Upper lobe of right lung (tissue), 1 donor: ENCODE data around the gene DIP2C. TPM values are rescaled to one million over a fixed set of nuclear protein-coding genes. Genes with fewer than 3 reads are reported as not detected.

Source experiments
- ATAC-seq: fragments of 200-7000 bp; cut with Tn5 transposase; one replicate; pipeline ENCODE4 v1.9.1; 2020; ENCODE audit warnings: mild to moderate bottlenecking, moderate library complexity
- DNase-seq: peaks from one replicate; pipeline ENCODE4 v3.0.0-alpha.2; 2020
- H3K27ac ChIP-seq: fragments of 200-600 bp; one replicate; pipeline ENCODE4 v1.8.0; 2022
- H3K27me3 ChIP-seq: fragments of 200-600 bp; one replicate; pipeline ENCODE4 v1.8.0; 2022; ENCODE audit warnings: mild to moderate bottlenecking
- H3K36me3 ChIP-seq: fragments of 200-600 bp; one replicate; pipeline ENCODE4 v1.8.0; 2022
- H3K4me1 ChIP-seq: fragments of 200-600 bp; one replicate; pipeline ENCODE4 v1.8.0; 2022
- H3K4me3 ChIP-seq: fragments of 200-600 bp; one replicate; pipeline ENCODE4 v1.8.0; 2022; ENCODE audit warnings: mild to moderate bottlenecking
- H3K9me3 ChIP-seq: fragments of 200-600 bp; one replicate; pipeline ENCODE4 v1.8.0; 2022
- intact Hi-C: fragments of 100-400 bp; cut with DNase I; formaldehyde crosslinking; loops from one replicate; pipeline ENCODE4 v1.11.0; 2022
- total RNA-seq: library from RNA; stranded (reverse); fragmentation: NEBNext Ultra II Directional; extraction: Animal tissue kit (Norgen Biotek cat#: 25700); gene quantifications from one replicate; pipeline ENCODE4 v1.2.1, GENCODE V29; 2021
- TF ChIP-seq, protein P1 (sequence below): fragments of 200-600 bp; IDR thresholded peaks from one replicate; pipeline ENCODE4 v1.8.0; 2022; ENCODE audit warnings: antibody characterized with exemption
- donor health status: DM: no; HTN: yes; CAD: no; lungs with severe emphysema.

Gene DIP2C
- total RNA-seq, 1 donor from 2014 or later = 17.3 TPM

DNA sequence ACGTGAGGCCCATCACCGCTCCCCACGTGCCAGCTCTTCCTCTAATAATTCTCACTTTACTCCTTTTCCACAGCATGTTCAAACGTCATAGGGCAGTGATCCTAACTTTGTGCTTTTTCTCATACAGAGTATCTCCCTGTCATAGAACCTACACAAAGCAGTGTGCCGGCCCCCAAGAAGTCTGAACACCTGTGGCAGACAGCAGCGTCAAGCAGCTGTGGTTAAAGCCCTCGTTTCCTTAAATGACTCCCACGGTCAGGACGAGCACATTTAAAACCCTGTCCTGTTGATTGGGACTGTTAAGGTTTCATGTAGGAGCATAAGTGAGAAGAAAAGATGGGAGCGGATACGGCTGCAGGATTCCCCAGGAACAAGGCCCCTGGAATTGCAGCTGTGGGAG lies 267.2 kb downstream of the DIP2C start:
- TF ChIP-seq, protein P1, sequence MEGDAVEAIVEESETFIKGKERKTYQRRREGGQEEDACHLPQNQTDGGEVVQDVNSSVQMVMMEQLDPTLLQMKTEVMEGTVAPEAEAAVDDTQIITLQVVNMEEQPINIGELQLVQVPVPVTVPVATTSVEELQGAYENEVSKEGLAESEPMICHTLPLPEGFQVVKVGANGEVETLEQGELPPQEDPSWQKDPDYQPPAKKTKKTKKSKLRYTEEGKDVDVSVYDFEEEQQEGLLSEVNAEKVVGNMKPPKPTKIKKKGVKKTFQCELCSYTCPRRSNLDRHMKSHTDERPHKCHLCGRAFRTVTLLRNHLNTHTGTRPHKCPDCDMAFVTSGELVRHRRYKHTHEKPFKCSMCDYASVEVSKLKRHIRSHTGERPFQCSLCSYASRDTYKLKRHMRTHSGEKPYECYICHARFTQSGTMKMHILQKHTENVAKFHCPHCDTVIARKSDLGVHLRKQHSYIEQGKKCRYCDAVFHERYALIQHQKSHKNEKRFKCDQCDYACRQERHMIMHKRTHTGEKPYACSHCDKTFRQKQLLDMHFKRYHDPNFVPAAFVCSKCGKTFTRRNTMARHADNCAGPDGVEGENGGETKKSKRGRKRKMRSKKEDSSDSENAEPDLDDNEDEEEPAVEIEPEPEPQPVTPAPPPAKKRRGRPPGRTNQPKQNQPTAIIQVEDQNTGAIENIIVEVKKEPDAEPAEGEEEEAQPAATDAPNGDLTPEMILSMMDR = no peak
- Histone ChIP-seq H3K9me3 (no peaks in the 10 kb centered on the region), H3K4me3 (no peak overlapping the region), H3K36me3 (no peaks in the 10 kb centered on the region), H3K27ac (no peak overlapping the region), H3K4me1 (no peaks in the 10 kb centered on the region), H3K27me3 (no peaks in the 10 kb centered on the region)
- intact Hi-C loops = no loop called here
- DNase-seq = no peak
- ATAC-seq = no peak

DNA sequence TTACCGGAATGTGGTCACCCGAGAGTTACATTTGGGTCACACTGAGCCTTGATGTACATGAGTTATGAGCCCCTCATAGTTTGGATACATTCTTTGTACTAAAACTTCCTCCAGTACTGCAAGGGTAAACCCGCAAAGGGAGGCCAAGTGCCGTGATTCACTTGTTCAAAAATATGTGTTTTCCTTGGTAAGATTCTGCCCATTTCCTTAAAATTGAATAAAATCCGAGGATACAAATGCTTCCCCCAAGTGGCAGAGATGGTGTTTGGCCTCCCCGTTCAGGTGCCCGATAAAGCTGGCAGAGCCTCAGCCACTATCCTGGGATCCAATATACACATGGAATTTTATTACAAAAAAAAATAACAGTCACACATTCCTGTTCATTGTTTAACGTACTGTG lies 268.3 kb downstream of the DIP2C start:
- DNase-seq (no peak), ATAC-seq (no peak)
- no peaks in the 10 kb centered on the region for H3K27me3 ChIP-seq
- intact Hi-C loops = no loop called here
- no peaks in the 10 kb centered on the region for H3K4me1 ChIP-seq
- no peaks in the 10 kb centered on the region for H3K9me3 ChIP-seq
- TF ChIP-seq, protein P1 = no peak
- no peaks in the 10 kb centered on the region for H3K36me3 ChIP-seq
- H3K4me3 ChIP-seq = no peak overlapping the region
- no peak overlapping the region for H3K27ac ChIP-seq

DNA sequence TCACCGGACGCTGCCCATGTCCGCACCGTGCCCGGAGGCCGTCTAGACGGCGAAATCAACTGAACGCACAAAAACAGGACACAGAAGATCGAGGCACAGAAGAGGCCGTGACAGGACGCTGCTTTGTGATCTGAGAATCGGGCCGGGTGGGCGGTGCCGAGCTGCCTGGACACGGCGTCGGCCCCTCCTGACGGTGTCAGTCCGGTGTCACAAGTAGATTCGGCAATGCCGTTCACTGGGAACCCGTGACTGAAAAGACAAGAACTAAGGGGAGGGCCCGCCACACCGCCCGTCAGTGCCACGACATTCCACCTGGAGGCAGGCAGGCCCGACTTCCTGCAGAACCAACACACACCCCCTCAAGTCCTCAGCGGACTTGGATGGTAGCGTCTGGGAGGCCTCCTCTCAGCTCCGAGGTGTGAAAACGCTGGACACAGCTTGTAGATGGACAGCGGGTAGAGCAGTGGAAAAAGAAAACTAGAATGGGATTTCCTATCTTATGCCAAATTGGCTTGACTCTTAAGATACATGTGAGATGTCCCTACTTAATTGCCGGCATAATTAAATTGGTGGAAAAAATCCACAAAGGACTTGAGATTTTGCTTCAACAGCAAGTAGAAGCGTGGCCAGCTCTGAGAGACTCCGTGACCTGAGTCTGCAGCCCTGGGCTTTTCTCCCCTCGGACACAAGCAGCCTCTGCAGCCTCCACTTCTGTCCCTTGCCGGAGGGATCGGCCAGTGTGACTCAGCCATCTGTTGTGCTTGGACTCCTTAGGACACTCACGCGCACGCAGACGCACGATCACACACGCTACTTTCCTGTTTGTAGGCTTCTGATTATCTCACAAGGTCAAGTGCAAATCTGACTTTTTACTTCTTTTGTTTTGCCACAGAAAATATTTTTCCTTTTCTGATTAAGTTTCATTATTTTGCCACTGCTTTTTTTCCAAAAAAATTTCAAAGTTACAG lies 269.0 kb downstream of the DIP2C start:
- no peak overlapping the region for H3K27ac ChIP-seq
- H3K36me3 ChIP-seq = no peaks in the 10 kb centered on the region
- no peak for DNase-seq
- intact Hi-C loops = no loop called here
- TF ChIP-seq, protein P1 = no peak
- no peak overlapping the region for H3K4me3 ChIP-seq
- ATAC-seq = no peak
- H3K9me3 ChIP-seq = no peaks in the 10 kb centered on the region
- H3K27me3 ChIP-seq = no peaks in the 10 kb centered on the region
- no peaks in the 10 kb centered on the region for H3K4me1 ChIP-seq

DNA sequence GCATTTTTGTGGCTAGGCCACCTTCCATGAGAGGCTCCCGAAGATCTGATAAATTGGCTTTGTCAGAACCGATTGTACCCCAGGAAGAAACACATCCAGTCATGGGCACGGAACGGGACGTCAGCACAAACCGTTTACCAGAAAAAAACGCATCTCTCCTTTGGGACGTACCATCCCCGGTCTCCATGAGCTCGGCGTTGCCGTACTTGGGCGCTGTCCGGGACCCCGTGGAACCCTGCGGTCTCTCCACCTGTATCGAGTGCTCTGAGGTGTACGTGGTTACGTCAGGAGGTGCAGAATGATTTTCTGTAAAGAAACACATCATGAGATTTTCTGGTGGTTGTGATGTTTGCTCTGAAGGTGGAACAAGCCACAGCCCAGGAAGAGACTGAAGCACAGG lies 270.6 kb downstream of the DIP2C start:
- DNase-seq (no peak), ATAC-seq (no peak)
- H3K27ac ChIP-seq = no peak overlapping the region
- no peaks in the 10 kb centered on the region for H3K27me3 ChIP-seq
- intact Hi-C loops = no loop called here
- no peaks in the 10 kb centered on the region for H3K4me1 ChIP-seq
- TF ChIP-seq, protein P1 = no peak
- no peaks in the 10 kb centered on the region for H3K9me3 ChIP-seq
- no peak overlapping the region for H3K4me3 ChIP-seq
- H3K36me3 ChIP-seq = peaks cover under 1% of the 10 kb centered on the region

DNA sequence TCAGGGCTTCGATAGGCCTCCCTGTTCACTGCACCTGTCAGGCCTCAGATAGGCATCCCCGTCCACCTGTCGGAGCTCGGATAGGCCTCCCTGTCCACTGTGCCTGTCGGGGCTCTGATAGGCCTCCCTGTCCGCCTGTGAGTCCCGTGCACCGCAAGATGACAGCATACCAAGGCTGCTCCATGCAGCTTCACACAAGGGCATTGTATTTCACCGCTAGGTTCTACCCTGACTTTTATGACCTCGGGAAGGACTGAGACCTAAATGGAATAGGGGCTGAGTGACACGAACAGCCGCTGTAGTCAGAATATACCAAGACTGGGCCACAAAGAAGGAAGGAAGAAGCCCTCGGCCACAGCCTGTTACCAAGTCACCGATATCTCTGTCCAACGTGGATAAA lies 271.2 kb downstream of the DIP2C start:
- no peak overlapping the region for H3K4me3 ChIP-seq
- H3K4me1 ChIP-seq = no peaks in the 10 kb centered on the region
- intact Hi-C loops = no loop called here
- no peak overlapping the region for H3K27ac ChIP-seq
- H3K9me3 ChIP-seq = no peaks in the 10 kb centered on the region
- no peaks in the 10 kb centered on the region for H3K27me3 ChIP-seq
- ATAC-seq (no peak), DNase-seq (no peak)
- H3K36me3 ChIP-seq = peaks cover 6% of the 10 kb centered on the region
- TF ChIP-seq, protein P1 = no peak
